ENCODE results near the gene AKR1C4. TPM values are rescaled to one million over a fixed set of nuclear protein-coding genes. Genes with fewer than 3 reads are reported as not detected.
"Not testable (repeated sequence)": the region's sequence is repeated elsewhere in the genome, so short reads cannot be mapped to it uniquely, and the experiment has no call there.

Gene AKR1C4
- total RNA-seq, 1 donor, result not detected

DNA sequence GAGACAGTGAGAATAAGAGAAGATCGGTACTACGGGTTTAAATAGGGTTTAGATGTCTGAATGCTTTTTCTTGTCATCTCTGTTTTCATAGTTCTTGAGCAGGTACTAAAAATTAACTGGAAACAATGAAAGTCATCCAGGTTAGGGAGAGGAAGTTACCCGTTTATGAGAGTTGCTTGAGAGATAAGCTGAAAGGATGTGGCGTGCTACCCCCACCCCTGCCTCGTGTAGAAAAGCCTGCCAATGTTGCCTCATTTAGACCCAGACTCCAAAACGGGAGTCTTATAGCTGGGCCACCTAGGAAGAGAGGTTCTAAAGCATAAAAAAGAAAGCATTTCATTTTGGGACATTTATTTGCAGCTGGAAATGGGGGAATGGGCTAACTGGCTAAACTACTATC is 10.2 kb downstream of the AKR1C4 start:
- Histone ChIP-seq H3K4me3 (ENCODE audit: insufficient read depth, low read length) (no peak overlapping the region), H3K4me1 (ENCODE audit: insufficient read depth, low read length) (no peaks in the 10 kb centered on the region), H3K36me3 (ENCODE audit: insufficient read depth, low read length) (no peaks in the 10 kb centered on the region), H3K4me2 (ENCODE audit: insufficient read depth, low read length) (no peak overlapping the region), H3K79me2 (ENCODE audit: insufficient read depth, low read length) (no peaks in the 10 kb centered on the region), H4K20me1 (ENCODE audit: insufficient read depth, low read length) (no peaks in the 10 kb centered on the region), H3K27me3 (ENCODE audit: insufficient read depth, low read length) (peaks cover 4% of the 10 kb centered on the region), H3K9me3 (ENCODE audit: low read depth, low read length) (no peaks in the 10 kb centered on the region), H2AFZ (ENCODE audit: low read length) (no peak overlapping the region), H3K27ac (ENCODE audit: low read depth, low read length) (no peak overlapping the region)
- no peak for DNase-seq (ENCODE audit: insufficient read length, low spot score, missing footprints)
- TF ChIP-seq, protein P1, sequence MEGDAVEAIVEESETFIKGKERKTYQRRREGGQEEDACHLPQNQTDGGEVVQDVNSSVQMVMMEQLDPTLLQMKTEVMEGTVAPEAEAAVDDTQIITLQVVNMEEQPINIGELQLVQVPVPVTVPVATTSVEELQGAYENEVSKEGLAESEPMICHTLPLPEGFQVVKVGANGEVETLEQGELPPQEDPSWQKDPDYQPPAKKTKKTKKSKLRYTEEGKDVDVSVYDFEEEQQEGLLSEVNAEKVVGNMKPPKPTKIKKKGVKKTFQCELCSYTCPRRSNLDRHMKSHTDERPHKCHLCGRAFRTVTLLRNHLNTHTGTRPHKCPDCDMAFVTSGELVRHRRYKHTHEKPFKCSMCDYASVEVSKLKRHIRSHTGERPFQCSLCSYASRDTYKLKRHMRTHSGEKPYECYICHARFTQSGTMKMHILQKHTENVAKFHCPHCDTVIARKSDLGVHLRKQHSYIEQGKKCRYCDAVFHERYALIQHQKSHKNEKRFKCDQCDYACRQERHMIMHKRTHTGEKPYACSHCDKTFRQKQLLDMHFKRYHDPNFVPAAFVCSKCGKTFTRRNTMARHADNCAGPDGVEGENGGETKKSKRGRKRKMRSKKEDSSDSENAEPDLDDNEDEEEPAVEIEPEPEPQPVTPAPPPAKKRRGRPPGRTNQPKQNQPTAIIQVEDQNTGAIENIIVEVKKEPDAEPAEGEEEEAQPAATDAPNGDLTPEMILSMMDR (IDR thresholded peaks at IDR 0.05; ENCODE audit: extremely low read depth, low read depth, low read length), result no peak

DNA sequence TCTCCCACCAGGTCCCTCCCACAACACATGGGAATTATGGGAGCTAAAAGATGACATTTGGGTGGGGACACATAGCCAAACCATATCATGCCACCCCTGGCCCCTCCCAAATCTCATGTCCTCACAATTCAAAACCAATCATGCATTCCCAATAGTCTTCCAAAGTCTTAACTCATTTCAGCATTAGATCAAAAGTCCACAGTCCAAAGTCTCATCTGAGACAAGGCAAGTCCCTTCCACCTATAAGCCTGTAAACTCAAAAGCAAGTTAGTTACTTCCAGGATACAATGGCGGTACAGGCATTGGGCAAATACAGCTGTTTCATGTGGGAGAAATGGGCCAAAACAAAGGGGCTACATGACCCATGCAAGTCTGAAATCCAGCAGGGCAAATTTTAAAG is 13.1 kb downstream of the AKR1C4 start:
- not testable (repeated sequence) for H3K9me3 ChIP-seq (ENCODE audit: low read depth, low read length); H3K27me3 ChIP-seq (ENCODE audit: insufficient read depth, low read length); H3K4me3 ChIP-seq (ENCODE audit: insufficient read depth, low read length); H4K20me1 ChIP-seq (ENCODE audit: insufficient read depth, low read length); H3K36me3 ChIP-seq (ENCODE audit: insufficient read depth, low read length); H3K4me1 ChIP-seq (ENCODE audit: insufficient read depth, low read length); H2AFZ ChIP-seq (ENCODE audit: low read length); H3K27ac ChIP-seq (ENCODE audit: low read depth, low read length); DNase-seq (ENCODE audit: insufficient read length, low spot score, missing footprints); H3K79me2 ChIP-seq (ENCODE audit: insufficient read depth, low read length); H3K4me2 ChIP-seq (ENCODE audit: insufficient read depth, low read length)

DNA sequence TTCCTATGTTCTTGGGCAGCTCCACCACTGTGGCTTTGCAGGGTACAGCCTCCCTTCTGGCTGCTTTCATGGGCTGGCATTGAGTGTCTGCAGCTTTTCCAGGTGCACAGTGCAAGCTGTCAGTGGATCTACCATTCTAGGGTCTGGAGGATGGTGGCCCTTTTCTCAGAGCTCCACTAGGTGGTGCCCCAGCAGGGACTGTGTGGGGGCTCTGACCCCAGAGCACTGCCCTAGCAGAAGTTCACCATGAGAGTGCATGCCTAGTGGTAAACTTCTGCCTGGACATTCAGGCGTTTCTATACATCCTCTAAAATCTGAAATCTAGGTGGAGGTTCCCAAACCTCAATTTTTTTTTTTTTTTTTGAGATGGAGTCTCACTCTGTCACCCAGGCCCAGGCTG is 13.6 kb downstream of the AKR1C4 start:
- TF ChIP-seq, protein P1 (IDR thresholded peaks at IDR 0.05; ENCODE audit: extremely low read depth, low read depth, low read length), result peak; percentile 19
- not testable (repeated sequence) for H3K27ac ChIP-seq (ENCODE audit: low read depth, low read length); H3K9me3 ChIP-seq (ENCODE audit: low read depth, low read length); H3K4me3 ChIP-seq (ENCODE audit: insufficient read depth, low read length); H3K79me2 ChIP-seq (ENCODE audit: insufficient read depth, low read length); H2AFZ ChIP-seq (ENCODE audit: low read length); H3K27me3 ChIP-seq (ENCODE audit: insufficient read depth, low read length); DNase-seq (ENCODE audit: insufficient read length, low spot score, missing footprints); H3K4me1 ChIP-seq (ENCODE audit: insufficient read depth, low read length); H4K20me1 ChIP-seq (ENCODE audit: insufficient read depth, low read length); H3K36me3 ChIP-seq (ENCODE audit: insufficient read depth, low read length); H3K4me2 ChIP-seq (ENCODE audit: insufficient read depth, low read length)

DNA sequence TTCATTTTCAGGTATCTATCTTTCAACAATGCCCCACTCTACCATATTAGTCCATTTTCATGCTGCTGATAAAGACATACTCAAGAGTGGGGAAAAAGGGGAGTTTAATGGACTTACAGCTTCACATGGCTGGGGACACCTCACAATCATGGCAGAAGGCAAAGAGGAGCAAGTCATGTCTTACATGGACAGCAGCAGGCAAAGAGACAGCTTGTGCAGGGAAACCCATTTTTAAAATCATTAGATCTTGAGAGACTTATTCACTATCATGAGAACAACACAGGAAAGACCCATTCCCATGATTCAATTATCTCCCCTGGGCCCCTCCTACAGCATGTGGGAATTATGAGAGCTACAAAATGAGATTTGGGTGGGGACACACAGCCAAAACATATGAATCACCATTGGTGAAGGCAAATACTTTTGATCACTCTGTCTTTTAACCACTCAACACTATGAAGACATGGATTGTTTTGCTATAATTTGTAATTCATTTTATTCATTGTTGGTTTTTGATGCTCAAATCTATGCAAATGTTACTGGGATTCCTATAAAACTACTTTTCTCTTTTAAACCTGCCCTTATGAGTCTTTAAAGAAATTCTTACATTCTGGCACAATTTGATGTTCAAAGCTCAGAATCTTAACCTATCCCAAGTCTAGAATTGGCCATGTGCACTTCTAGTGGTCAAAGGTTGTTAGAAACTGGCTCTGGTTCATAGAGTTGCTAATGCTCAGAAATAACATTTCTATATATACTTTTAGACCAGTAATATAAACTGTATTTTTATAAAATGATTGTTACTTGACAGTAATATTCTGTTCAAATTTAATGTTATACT is 15.3 kb downstream of the AKR1C4 start:
- no peaks in the 10 kb centered on the region for H3K4me1 ChIP-seq (ENCODE audit: insufficient read depth, low read length)
- H3K4me3 ChIP-seq (ENCODE audit: insufficient read depth, low read length), result no peak overlapping the region
- DNase-seq (ENCODE audit: insufficient read length, low spot score, missing footprints), result no peak

More for the DNA sequence above, 15.3 kb downstream of the AKR1C4 start:
- H3K27me3 ChIP-seq (ENCODE audit: insufficient read depth, low read length), result peaks cover 3% of the 10 kb centered on the region
- H3K27ac ChIP-seq (ENCODE audit: low read depth, low read length), result no peak overlapping the region
- H3K9me3 ChIP-seq (ENCODE audit: low read depth, low read length), result no peaks in the 10 kb centered on the region
- H3K36me3 ChIP-seq (ENCODE audit: insufficient read depth, low read length), result no peaks in the 10 kb centered on the region
- no peaks in the 10 kb centered on the region for H3K79me2 ChIP-seq (ENCODE audit: insufficient read depth, low read length)
- H4K20me1 ChIP-seq (ENCODE audit: insufficient read depth, low read length), result no peaks in the 10 kb centered on the region
- TF ChIP-seq, protein P1 (IDR thresholded peaks at IDR 0.05; ENCODE audit: extremely low read depth, low read depth, low read length), result no peak
- no peak overlapping the region for H2AFZ ChIP-seq (ENCODE audit: low read length)
- no peak overlapping the region for H3K4me2 ChIP-seq (ENCODE audit: insufficient read depth, low read length)

Measured in osteoblast (primary cell).